Measurements from ENCODE around the gene ABCB9.
A peak's percentile ranks its signal among the peaks of the same experiment; 100 is the strongest.
"Not testable (repeated sequence)": the region's sequence is repeated elsewhere in the genome, so short reads cannot be mapped to it uniquely, and the experiment has no call there.

Gene ABCB9

DNA sequence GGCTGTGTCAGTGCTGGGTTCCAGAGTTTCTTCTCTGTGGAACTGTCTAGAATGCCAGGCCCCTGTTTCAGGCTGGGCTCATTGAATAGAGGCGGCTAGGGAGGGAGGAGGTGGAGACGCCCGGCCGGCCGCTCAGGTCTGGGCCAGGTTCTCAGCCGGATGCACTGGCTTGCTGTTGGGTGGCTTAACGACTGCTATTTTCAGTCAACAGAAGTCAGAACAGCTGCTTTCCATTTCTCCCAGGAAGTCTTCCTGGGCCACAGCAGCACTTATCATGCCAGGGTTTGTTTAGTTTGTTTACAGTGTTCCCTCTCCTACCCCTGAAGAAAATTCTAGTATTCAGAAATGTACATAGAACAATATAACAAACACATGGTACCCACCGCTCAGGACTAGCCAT lies 44.3 kb downstream of the ABCB9 start:
- Histone ChIP-seq H3K4me3 (ENCODE audit: low read length in 2 of 2) (no peak overlapping the region), H3K9ac (ENCODE audit: low read depth in 1 of 2, low read length in 2 of 2) (no peak overlapping the region), H3K27me3 (ENCODE audit: control insufficient read depth in 2 of 2, insufficient read depth in 2 of 2, low read length in 2 of 2) (no peaks in the 10 kb centered on the region), H3K9me3 (ENCODE audit: control insufficient read depth in 2 of 2, low read length in 2 of 2) (no peaks in the 10 kb centered on the region), H3K36me3 (ENCODE audit: control insufficient read depth in 2 of 2, insufficient read depth in 2 of 2, low read length in 2 of 2) (no peaks in the 10 kb centered on the region), H3K27ac (ENCODE audit: low read depth in 2 of 2, low read length in 2 of 2) (peak overlapping the region in 1 of 2 donors; percentile 84), H3K4me1 (ENCODE audit: control insufficient read depth in 2 of 2, insufficient read depth in 2 of 2, low read length in 2 of 2) (peaks cover 17 to 38% of the 10 kb centered on the region in 2 donors)

DNA sequence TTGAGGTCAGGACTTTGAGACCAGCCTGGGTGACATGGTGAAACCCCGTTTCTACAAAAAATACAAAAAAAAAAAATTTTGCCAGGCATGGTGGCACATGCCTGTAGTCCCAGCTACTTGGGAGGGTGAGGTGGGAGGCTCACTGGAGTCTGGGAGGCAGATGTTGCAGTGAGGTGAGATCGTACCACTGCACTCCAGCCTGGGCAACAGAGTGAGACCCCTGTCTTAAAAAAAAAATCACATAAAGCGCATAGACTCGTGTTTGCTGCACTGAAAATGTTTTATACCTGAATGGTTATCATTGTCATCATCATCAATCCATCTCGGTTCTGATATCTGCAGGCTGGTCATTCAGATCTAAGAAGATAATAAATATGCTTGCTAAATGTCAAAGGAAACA lies 45.6 kb downstream of the ABCB9 start:
- H3K27me3 ChIP-seq (ENCODE audit: control insufficient read depth in 2 of 2, insufficient read depth in 2 of 2, low read length in 2 of 2), result no peaks in the 10 kb centered on the region
- no peaks in the 10 kb centered on the region for H3K36me3 ChIP-seq (ENCODE audit: control insufficient read depth in 2 of 2, insufficient read depth in 2 of 2, low read length in 2 of 2)
- peaks cover 17 to 43% of the 10 kb centered on the region in 2 donors for H3K4me1 ChIP-seq (ENCODE audit: control insufficient read depth in 2 of 2, insufficient read depth in 2 of 2, low read length in 2 of 2)
- peak overlapping the region; percentile 77 to 84 for H3K27ac ChIP-seq (ENCODE audit: low read depth in 2 of 2, low read length in 2 of 2)
- H3K4me3 ChIP-seq (ENCODE audit: low read length in 2 of 2), result no peak overlapping the region
- H3K9me3 ChIP-seq (ENCODE audit: control insufficient read depth in 2 of 2, low read length in 2 of 2), result no peaks in the 10 kb centered on the region
- H3K9ac ChIP-seq (ENCODE audit: low read depth in 1 of 2, low read length in 2 of 2), result peak overlapping the region in 1 of 2 donors; percentile 49

DNA sequence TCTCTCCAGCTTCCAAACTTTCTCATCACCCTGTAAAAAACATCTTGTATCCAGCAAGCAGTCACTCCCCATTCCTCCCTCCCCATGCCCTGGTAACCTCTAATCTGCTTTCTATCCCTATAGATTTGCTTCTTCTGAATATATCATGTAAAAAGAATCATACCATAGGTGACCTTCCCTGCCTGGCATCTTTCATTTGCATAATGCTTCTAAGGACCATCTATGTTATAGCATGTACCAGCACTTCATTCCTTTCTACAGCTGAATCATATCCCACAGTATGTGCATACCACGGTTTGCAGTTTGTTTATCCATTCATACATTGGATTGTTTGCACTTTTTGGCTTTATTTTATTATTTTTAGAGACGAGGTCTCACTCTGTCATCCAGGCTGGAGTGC lies 47.4 kb downstream of the ABCB9 start:
- Histone ChIP-seq H3K4me3 (ENCODE audit: low read length in 2 of 2) (no peak overlapping the region), H3K27me3 (ENCODE audit: control insufficient read depth in 2 of 2, insufficient read depth in 2 of 2, low read length in 2 of 2) (no peaks in the 10 kb centered on the region), H3K36me3 (ENCODE audit: control insufficient read depth in 2 of 2, insufficient read depth in 2 of 2, low read length in 2 of 2) (no peaks in the 10 kb centered on the region), H3K9ac (ENCODE audit: low read depth in 1 of 2, low read length in 2 of 2) (no peak overlapping the region), H3K9me3 (ENCODE audit: control insufficient read depth in 2 of 2, low read length in 2 of 2) (no peaks in the 10 kb centered on the region), H3K27ac (ENCODE audit: low read depth in 2 of 2, low read length in 2 of 2) (peak overlapping the region; percentile 77 to 84), H3K4me1 (ENCODE audit: control insufficient read depth in 2 of 2, insufficient read depth in 2 of 2, low read length in 2 of 2) (peaks cover 17 to 43% of the 10 kb centered on the region in 2 donors)

DNA sequence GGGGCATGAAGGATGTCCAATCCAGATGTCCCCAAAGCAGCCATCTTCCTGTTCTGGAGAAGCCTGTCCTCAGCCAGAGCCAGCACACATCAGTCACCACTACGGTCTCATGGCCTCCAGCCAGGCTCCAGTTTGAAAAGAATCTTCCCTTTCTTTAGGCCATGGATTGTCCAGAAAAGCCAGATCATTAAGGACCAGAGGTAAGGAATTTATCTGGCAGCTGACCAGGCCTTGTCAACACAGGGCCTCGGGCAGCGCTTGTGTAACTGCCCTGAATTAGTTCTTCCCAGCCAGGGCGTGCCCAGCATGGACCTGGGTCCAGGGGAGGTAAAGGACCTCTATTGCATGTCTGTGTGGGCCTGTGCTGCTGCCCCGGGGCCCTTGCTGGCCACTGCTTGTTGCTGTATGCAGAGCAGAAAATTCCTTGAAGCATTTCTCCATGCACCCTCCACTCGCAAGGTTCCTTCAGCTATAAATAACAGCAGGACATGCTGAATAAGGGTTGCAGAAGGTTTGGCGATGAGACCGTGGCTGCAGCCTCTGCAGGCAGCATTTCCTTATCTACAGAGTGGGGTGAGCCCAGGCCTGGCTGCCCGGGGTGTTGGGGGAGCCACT lies 48.6 kb downstream of the ABCB9 start:
- Histone ChIP-seq H3K9ac (ENCODE audit: low read depth in 1 of 2, low read length in 2 of 2) (peak overlapping the region; percentile 24 to 37), H3K4me1 (ENCODE audit: control insufficient read depth in 2 of 2, insufficient read depth in 2 of 2, low read length in 2 of 2) (peaks cover 17 to 43% of the 10 kb centered on the region in 2 donors), H3K27me3 (ENCODE audit: control insufficient read depth in 2 of 2, insufficient read depth in 2 of 2, low read length in 2 of 2) (no peaks in the 10 kb centered on the region), H3K36me3 (ENCODE audit: control insufficient read depth in 2 of 2, insufficient read depth in 2 of 2, low read length in 2 of 2) (no peaks in the 10 kb centered on the region), H3K27ac (ENCODE audit: low read depth in 2 of 2, low read length in 2 of 2) (peak overlapping the region; percentile 71 to 77), H3K4me3 (ENCODE audit: low read length in 2 of 2) (no peak overlapping the region), H3K9me3 (ENCODE audit: control insufficient read depth in 2 of 2, low read length in 2 of 2) (no peaks in the 10 kb centered on the region)

DNA sequence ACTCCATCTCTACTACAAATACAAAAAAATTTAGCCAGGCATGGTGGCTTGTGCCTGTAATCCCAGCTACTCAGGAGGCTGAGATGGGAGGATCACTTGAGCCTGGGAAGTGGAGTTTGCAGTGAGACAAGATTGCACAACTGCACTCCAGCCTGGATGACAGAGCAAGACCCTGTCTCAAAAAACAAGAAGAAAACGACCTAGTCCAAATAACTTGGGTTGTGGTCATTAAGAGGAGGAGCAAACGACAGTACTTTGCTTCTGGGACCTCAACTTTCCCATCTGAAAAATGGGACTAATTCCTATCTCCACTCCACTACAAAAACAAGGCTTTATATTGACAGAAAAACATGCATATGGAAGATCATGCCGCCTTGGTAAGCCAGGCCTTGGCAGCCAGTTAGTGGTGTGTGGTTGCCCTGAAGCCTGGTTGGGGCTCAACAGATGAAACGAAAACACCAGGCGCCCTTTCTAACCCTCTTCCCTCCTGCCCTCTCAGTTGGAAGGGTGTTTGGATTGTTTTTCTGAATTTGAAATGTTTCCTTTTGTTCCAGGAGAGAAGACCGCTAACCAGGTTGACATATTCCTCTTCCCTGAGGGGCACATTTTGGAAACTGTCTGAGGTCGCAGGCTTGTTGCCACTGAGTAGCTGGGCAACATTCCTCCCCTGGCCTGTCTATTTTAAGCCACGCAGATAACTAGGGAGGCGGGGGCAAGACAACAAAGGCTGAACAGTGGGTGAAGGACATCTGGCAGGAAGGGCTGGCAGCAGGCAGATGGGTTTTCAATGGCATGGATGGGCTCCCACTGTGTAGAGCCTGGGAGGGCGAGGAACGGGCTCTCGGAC lies 56.6 kb downstream of the ABCB9 start:
- no peak overlapping the region for H3K9ac ChIP-seq (ENCODE audit: low read depth in 1 of 2, low read length in 2 of 2)
- peak overlapping the region; percentile 46 to 75 for H3K27ac ChIP-seq (ENCODE audit: low read depth in 2 of 2, low read length in 2 of 2)
- no peaks in the 10 kb centered on the region for H3K27me3 ChIP-seq (ENCODE audit: control insufficient read depth in 2 of 2, insufficient read depth in 2 of 2, low read length in 2 of 2)
- H3K36me3 ChIP-seq (ENCODE audit: control insufficient read depth in 2 of 2, insufficient read depth in 2 of 2, low read length in 2 of 2), result no peaks in the 10 kb centered on the region
- H3K9me3 ChIP-seq (ENCODE audit: control insufficient read depth in 2 of 2, low read length in 2 of 2), result no peaks in the 10 kb centered on the region
- H3K4me1 ChIP-seq (ENCODE audit: control insufficient read depth in 2 of 2, insufficient read depth in 2 of 2, low read length in 2 of 2), result peaks cover 10 to 21% of the 10 kb centered on the region in 2 donors
- H3K4me3 ChIP-seq (ENCODE audit: low read length in 2 of 2), result no peak overlapping the region

DNA sequence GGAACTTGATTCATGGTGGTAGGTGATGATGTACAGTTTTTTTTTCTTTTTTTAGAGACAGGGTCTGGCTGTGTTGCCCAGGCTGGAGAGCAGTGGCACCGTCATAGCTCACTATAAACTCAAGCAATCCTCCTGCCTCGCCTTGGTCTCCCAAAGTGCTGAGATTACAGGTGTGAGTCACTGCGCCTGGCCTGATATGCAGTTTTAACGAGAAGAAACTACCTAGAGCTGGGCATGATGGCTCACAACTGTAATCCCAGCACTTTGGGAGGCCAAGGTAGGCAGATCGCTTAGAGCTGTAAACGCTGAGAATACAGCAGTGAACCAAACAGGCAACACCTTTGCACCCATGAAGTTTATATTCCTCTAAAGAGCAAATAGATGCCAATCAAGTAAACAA lies 57.3 kb downstream of the ABCB9 start:
- H3K27me3 ChIP-seq (ENCODE audit: control insufficient read depth in 2 of 2, insufficient read depth in 2 of 2, low read length in 2 of 2), result no peaks in the 10 kb centered on the region
- H3K4me3 ChIP-seq (ENCODE audit: low read length in 2 of 2), result no peak overlapping the region
- H3K9ac ChIP-seq (ENCODE audit: low read depth in 1 of 2, low read length in 2 of 2), result no peak overlapping the region
- H3K36me3 ChIP-seq (ENCODE audit: control insufficient read depth in 2 of 2, insufficient read depth in 2 of 2, low read length in 2 of 2), result no peaks in the 10 kb centered on the region
- no peaks in the 10 kb centered on the region for H3K9me3 ChIP-seq (ENCODE audit: control insufficient read depth in 2 of 2, low read length in 2 of 2)
- H3K27ac ChIP-seq (ENCODE audit: low read depth in 2 of 2, low read length in 2 of 2), result peak overlapping the region; percentile 75 to 83
- H3K4me1 ChIP-seq (ENCODE audit: control insufficient read depth in 2 of 2, insufficient read depth in 2 of 2, low read length in 2 of 2), result peaks cover 10 to 23% of the 10 kb centered on the region in 2 donors

DNA sequence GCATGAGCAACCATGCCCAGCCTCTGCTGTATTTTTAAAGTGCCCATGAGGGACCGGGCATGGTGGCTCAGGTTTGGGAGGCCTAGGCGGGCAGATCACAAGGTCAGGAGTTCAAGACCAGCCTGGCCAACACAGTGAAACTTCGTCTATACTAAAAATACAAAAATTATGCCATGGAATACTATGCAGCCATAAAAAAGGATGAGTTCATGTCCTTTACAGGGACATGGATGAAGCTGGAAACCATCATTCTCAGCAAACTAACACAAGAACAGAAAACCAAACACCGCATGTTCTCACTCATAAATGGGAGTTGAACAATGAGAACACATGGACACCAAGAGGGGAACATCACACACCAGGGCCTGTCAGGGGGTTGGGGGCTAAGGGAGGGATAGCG lies 61.0 kb downstream of the ABCB9 start:
- not testable (repeated sequence) for H3K27ac ChIP-seq (ENCODE audit: low read depth in 2 of 2, low read length in 2 of 2); H3K4me3 ChIP-seq (ENCODE audit: low read length in 2 of 2); H3K9me3 ChIP-seq (ENCODE audit: control insufficient read depth in 2 of 2, low read length in 2 of 2); H3K9ac ChIP-seq (ENCODE audit: low read depth in 1 of 2, low read length in 2 of 2); H3K27me3 ChIP-seq (ENCODE audit: control insufficient read depth in 2 of 2, insufficient read depth in 2 of 2, low read length in 2 of 2); H3K36me3 ChIP-seq (ENCODE audit: control insufficient read depth in 2 of 2, insufficient read depth in 2 of 2, low read length in 2 of 2)
- H3K4me1 ChIP-seq (ENCODE audit: control insufficient read depth in 2 of 2, insufficient read depth in 2 of 2, low read length in 2 of 2), result peaks cover 13 to 28% of the 10 kb centered on the region in 2 donors

DNA sequence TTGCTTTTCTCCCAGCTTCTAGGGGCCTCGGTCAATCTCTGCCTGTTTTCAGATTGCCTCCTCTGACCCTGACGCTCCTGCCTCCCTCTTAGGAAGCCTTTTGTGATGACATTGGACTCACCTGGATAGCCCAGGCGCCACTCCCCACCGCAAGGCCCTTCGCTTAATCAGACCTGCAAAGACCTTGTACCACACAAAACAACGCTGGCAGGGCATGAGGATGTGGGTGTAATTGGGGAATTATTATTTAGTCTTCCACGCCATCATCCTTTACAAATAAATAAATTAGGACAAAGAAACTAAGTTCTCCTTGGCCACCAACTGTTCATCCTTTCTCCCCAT lies 62.6 kb downstream of the ABCB9 start:
- H3K27ac ChIP-seq (ENCODE audit: low read depth in 2 of 2, low read length in 2 of 2), result peak overlapping the region; percentile 64 to 78
- no peaks in the 10 kb centered on the region for H3K27me3 ChIP-seq (ENCODE audit: control insufficient read depth in 2 of 2, insufficient read depth in 2 of 2, low read length in 2 of 2)
- no peaks in the 10 kb centered on the region for H3K9me3 ChIP-seq (ENCODE audit: control insufficient read depth in 2 of 2, low read length in 2 of 2)
- no peaks in the 10 kb centered on the region for H3K36me3 ChIP-seq (ENCODE audit: control insufficient read depth in 2 of 2, insufficient read depth in 2 of 2, low read length in 2 of 2)
- H3K4me1 ChIP-seq (ENCODE audit: control insufficient read depth in 2 of 2, insufficient read depth in 2 of 2, low read length in 2 of 2), result peaks cover 6 to 21% of the 10 kb centered on the region in 2 donors
- H3K9ac ChIP-seq (ENCODE audit: low read depth in 1 of 2, low read length in 2 of 2), result peak overlapping the region in 1 of 2 donors; percentile 39
- no peak overlapping the region for H3K4me3 ChIP-seq (ENCODE audit: low read length in 2 of 2)

DNA sequence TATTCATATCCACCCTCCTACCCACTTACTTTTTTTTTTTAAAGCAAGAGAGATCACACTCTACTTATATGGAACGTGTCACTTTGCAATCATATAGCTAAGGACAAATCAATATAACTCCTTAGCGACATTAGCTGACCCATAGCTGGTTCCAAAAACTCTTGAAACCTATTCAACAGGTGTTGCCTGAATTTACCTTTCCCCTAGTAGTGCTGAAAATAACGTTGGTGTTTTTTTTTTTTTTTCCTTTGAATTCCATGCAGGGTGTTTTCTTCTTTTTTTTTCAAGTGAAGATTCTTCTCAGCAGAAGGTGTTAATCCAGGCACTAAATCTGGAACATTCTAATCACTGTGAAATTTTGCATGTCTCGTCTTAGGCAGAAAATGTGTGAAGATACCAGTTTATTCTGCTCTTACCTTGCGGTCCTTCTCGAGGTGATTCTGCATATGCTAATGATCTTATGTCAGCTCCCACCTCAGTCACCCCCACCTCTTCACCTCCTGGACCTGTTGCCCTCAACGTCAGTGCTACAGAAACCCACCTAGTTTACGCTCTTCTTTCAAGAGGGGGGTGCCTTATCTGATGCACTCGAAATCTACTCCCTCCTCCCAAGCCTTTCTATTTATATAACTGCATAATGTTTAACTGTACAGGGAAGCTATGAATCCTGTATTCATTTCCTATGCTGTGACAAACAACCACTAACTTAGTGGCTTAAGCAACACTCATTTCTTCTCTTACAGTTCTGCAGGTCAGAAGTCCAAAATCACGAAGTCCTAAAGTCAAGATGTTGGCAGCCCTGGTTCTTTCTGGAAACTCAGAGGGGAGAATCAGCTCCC lies 63.2 kb downstream of the ABCB9 start:
- Histone ChIP-seq H3K4me3 (ENCODE audit: low read length in 2 of 2) (peak overlapping the region in 1 of 2 donors; percentile 39), H3K4me1 (ENCODE audit: control insufficient read depth in 2 of 2, insufficient read depth in 2 of 2, low read length in 2 of 2) (peaks cover 9 to 22% of the 10 kb centered on the region in 2 donors), H3K9me3 (ENCODE audit: control insufficient read depth in 2 of 2, low read length in 2 of 2) (no peaks in the 10 kb centered on the region), H3K27ac (ENCODE audit: low read depth in 2 of 2, low read length in 2 of 2) (peak overlapping the region; percentile 64 to 78), H3K9ac (ENCODE audit: low read depth in 1 of 2, low read length in 2 of 2) (peak overlapping the region in 1 of 2 donors; percentile 39), H3K36me3 (ENCODE audit: control insufficient read depth in 2 of 2, insufficient read depth in 2 of 2, low read length in 2 of 2) (no peaks in the 10 kb centered on the region), H3K27me3 (ENCODE audit: control insufficient read depth in 2 of 2, insufficient read depth in 2 of 2, low read length in 2 of 2) (no peaks in the 10 kb centered on the region)

DNA sequence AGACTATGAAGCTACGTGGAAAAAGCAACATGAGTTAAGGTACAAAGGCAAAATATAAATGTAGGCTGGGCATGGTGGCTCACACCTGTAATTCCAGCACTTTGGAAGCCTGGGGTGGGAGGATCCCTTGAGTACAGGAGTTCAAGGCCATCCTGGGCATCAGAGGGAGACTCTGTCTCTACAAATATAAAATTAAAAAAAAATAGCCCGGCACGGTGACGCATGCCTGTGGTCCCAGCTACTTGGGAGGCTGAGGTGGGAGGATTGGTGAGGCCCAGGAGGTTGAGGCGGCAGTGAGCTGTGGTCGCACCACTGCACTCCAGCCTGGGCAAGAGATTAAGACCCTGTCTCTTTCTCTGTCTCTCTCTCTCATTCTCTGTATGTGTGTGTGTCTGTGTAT lies 66.4 kb downstream of the ABCB9 start:
- Histone ChIP-seq H3K27ac (ENCODE audit: low read depth in 2 of 2, low read length in 2 of 2) (peak overlapping the region in 1 of 2 donors; percentile 35), H3K4me3 (ENCODE audit: low read length in 2 of 2) (no peak overlapping the region), H3K9me3 (ENCODE audit: control insufficient read depth in 2 of 2, low read length in 2 of 2) (no peaks in the 10 kb centered on the region), H3K27me3 (ENCODE audit: control insufficient read depth in 2 of 2, insufficient read depth in 2 of 2, low read length in 2 of 2) (no peaks in the 10 kb centered on the region), H3K9ac (ENCODE audit: low read depth in 1 of 2, low read length in 2 of 2) (no peak overlapping the region), H3K4me1 (ENCODE audit: control insufficient read depth in 2 of 2, insufficient read depth in 2 of 2, low read length in 2 of 2) (peaks cover 10 to 21% of the 10 kb centered on the region in 2 donors), H3K36me3 (ENCODE audit: control insufficient read depth in 2 of 2, insufficient read depth in 2 of 2, low read length in 2 of 2) (no peaks in the 10 kb centered on the region)
